22Rv1 (cell line): ENCODE results near the gene TEDC1.

Source experiments
- H3K27ac ChIP-seq: fragments of 450-650 bp; 2 replicates; pipeline ENCODE4 v1.5.1; 2017
- CTCF ChIP-seq: fragments of 450-650 bp; IDR thresholded peaks from 2 replicates; pipeline ENCODE4 v1.5.1; 2017; ENCODE audit warnings: mild to moderate bottlenecking
- ZFX ChIP-seq: fragments of 450-650 bp; IDR thresholded peaks from 2 replicates; pipeline ENCODE4 v1.6.1; 2017; ENCODE audit warnings: antibody characterized with exemption, borderline replicate concordance

TEDC1 gene

DNA sequence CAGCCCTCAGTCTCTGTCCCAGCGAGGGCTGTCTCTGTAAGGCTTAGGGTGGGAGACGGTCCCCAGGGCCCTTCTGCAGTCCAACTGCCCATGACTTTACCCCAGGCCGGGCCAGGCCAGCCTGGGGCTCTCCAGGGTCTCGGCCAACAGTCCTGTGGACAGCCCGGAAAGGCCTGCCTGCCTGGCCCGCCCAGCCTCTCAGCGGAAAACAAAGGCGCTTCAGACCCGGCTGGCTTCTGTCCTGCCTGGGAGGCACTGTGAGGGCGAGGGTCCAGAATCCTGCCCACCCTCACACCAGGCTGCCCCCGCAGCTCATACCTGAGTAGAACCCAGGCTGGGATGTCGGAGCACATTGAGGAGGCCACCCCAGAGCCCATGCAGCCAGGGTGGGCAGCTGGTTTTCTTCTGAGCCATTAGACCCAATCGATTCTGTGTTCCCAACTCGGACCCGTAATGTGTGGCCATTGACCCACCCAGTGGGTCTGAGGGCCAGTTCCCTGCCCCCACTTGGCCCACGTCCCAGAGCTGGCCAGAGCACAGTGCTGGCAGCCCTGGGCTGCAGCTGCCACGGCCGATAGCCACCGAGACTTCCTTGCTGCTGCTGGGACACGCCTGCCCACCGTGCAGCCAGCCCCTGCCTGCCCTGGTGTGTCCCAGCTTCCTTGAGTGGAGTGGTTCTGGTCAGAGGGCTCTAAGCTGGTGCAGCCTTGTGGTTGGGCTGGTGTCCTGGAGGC lies 14.8 kb upstream of the TEDC1 start:
- no peak for TF ChIP-seq CTCF
- no peak for TF ChIP-seq ZFX
- H3K27ac ChIP-seq, result peak overlapping the region; percentile 95

DNA sequence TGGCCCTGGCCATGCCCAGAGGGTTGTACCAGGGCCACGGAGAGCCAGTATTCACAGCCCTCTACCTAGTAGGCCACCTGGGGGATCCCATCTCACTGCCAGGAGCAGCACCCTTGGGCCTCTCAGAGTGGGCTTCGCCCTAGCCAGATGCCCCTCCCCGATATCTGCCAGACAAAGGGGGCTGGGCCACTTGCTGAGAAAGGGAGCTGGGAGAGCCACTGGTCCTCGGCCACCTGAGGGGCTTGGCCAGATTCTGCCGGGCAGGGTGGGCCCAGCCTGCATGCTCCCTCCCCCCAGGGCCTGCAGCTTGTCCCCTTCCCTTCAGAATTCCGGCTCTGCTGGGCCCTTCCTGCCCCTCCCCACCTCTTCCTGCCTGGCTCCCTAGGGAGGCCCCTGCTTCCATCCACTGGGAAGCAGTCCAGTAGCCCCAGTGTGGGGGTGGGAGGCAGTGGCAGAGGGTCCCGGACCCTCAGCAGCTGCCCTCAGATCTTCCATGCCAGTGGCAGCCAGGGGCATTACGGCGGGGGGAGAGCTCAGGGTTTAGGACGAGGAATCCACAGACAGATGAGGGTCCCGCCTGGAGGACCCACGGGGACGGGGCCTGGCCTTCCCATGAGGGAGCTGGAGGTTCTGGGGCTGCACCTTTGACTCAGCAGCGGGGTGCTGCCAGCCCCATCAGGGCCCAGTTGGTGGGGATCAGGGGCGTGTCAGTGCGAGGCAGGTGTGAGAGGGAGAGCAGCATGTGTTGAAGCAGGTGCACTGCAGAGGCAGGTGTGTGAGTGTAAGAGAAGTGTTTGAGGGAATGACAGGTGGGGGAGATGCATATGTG lies 14.0 kb upstream of the TEDC1 start:
- no peak for TF ChIP-seq ZFX
- TF ChIP-seq CTCF, result no peak
- peak overlapping the region; percentile 95 for H3K27ac ChIP-seq

DNA sequence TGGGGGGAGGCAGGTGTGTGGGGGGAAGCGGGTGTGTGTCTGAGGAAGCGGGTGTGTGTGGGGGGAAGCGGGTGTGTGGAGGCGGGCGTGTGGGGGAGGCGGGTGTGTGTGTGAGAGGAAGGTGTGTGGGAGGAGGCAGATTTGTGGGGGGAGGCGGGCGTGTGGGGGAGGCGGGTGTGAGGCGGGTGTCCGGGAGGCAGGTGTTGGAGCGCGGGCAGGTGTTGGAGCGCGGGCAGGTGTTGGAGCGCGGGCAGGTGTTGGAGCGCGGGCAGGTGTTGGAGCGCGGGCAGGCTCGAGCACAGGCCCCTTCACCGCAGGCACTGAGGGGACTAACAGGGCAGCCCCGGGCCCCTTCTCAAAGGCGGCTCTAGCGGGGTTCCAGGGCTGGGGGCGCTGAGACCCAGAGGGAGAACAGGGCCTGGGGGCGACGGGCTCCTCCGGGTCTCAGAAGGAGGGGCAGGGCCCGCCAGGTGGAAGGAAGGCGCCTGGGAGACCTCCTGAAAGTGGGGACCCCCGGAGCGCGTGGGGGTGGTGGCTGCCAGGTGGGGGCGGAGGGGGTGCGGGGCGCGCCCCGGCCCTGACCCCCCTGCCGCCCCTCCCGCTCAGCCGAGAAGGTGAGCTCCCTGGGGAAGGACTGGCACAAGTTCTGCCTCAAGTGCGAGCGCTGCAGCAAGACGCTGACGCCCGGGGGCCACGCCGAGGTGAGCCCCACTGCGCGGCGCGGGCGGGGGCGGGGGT lies 13.2 kb upstream of the TEDC1 start:
- peak overlapping the region; percentile 100 for H3K27ac ChIP-seq
- TF ChIP-seq CTCF, result no peak
- TF ChIP-seq ZFX, result no peak

- TF ChIP-seq ZFX (no peak), CTCF (no peak)
Measured at GRCh38 chr14:105478398-105479251, 12.4 kb upstream of the TEDC1 start.

DNA sequence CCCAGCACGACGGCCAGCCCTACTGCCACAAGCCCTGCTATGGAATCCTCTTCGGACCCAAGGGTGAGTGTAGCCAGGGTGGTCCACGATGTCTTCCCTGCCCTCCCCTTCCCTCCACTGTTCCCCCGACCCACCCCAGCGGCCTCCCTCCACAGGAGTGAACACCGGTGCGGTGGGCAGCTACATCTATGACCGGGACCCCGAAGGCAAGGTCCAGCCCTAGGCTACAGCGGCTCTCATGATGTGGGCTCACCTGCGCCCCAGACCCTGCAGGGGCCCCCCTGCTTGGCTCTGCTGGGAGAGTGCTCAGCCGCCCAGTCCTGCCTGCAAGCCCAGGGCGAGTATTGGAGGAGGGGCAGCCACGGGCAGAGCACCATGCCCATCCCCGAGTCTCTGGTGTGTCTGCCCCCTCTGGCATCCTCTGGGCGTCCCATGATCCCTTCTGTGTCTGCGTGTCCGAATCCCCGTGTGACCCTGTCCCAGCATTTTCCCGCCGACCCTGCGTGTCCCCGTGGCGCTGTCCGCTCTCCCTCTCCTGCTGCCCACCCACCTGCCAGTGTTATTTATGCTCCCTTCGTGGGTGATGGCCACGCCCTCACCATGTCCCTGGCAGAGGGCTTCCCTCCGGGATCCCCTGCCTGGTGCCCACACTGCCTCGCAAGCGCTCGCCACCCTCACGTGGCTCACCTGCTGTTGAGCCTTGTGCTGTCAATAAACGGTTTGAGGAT lies 11.5 kb upstream of the TEDC1 start:
- peak overlapping the region; percentile 100 for H3K27ac ChIP-seq

More at GRCh38 chr14:105478398-105479251, 12.4 kb upstream of the TEDC1 start:
- H3K27ac ChIP-seq, result peak overlapping the region; percentile 100

More for the DNA sequence above, 11.5 kb upstream of the TEDC1 start:
- TF ChIP-seq ZFX (no peak), CTCF (no peak)
